ENCODE measurements around the gene RPRD1B.

The RPRD1B gene

GRCh38 chr20:38108986-38109541 lies 75.5 kb downstream of the RPRD1B start:
- no peak for DNase-seq

GRCh38 chr20:38109591-38110524 lies 76.3 kb downstream of the RPRD1B start:
- DNase-seq = no peak

- no peak for DNase-seq
Observed at GRCh38 chr20:38110525-38111178, 77.1 kb downstream of the RPRD1B start.

GRCh38 chr20:38111366-38112232 lies 78.1 kb downstream of the RPRD1B start:
- DNase-seq = no peak

- DNase-seq = no peak
Observed at GRCh38 chr20:38112261-38112929, 78.8 kb downstream of the RPRD1B start.

- no peak for DNase-seq
Observed at GRCh38 chr20:38112930-38113294, 79.4 kb downstream of the RPRD1B start.

GRCh38 chr20:38113401-38114325 lies 80.1 kb downstream of the RPRD1B start:
- DNase-seq = peak in 1 of 2 experiments; percentile 46

GRCh38 chr20:38114353-38114791 lies 80.8 kb downstream of the RPRD1B start:
- DNase-seq = no peak

GRCh38 chr20:38115205-38115604 lies 81.7 kb downstream of the RPRD1B start:
- DNase-seq = peak in 1 of 2 experiments; percentile 16

GRCh38 chr20:38115896-38116295 lies 82.3 kb downstream of the RPRD1B start:
- no peak for DNase-seq

GRCh38 chr20:38116409-38117165 lies 83.0 kb downstream of the RPRD1B start:
- no peak for DNase-seq

- DNase-seq = no peak
Observed at GRCh38 chr20:38117205-38117604, 83.7 kb downstream of the RPRD1B start.

GRCh38 chr20:38117635-38118034 lies 84.1 kb downstream of the RPRD1B start:
- no peak for DNase-seq

- DNase-seq = no peak
Observed at GRCh38 chr20:38119446-38119845, 85.9 kb downstream of the RPRD1B start.

GRCh38 chr20:38120625-38120988 lies 87.1 kb downstream of the RPRD1B start:
- no peak for DNase-seq

- DNase-seq = no peak
Observed at GRCh38 chr20:38121741-38122140, 88.2 kb downstream of the RPRD1B start.

GRCh38 chr20:38123021-38123587 lies 89.6 kb downstream of the RPRD1B start:
- no peak for DNase-seq

GRCh38 chr20:38125157-38126056 lies 91.9 kb downstream of the RPRD1B start:
- DNase-seq = no peak
